Measurements from ENCODE around the gene SERPINA4. TPM values are rescaled to one million over a fixed set of nuclear protein-coding genes. Genes with fewer than 3 reads are reported as not detected.

SERPINA4 gene
- total RNA-seq, 1 experiment from 2014 or later: not detected

GRCh38 chr14:94572637-94573303 lies 11.5 kb downstream of the SERPINA4 start:
- no peaks in the 10 kb centered on the region for H3K4me1 Mint-ChIP-seq
- Histone ChIP-seq H3K18ac (ENCODE audit: insufficient read length, low read depth, low read length) (no peak overlapping the region), H3K23me2 (ENCODE audit: insufficient read length, low read depth, low read length, poor library complexity, severe bottlenecking) (no peaks in the 10 kb centered on the region), H4K91ac (ENCODE audit: insufficient read length, low read depth, low read length) (no peak overlapping the region), H2BK5ac (ENCODE audit: insufficient read length, low read length) (no peak overlapping the region), H3K9me3 (ENCODE audit: control insufficient read depth, low read depth, low read length) (no peaks in the 10 kb centered on the region), H3K14ac (ENCODE audit: insufficient read depth, low read length) (no peak overlapping the region), H3K56ac (ENCODE audit: insufficient read length, low read depth, low read length) (no peak overlapping the region), H4K20me1 (ENCODE audit: control insufficient read depth, insufficient read depth, insufficient read length) (no peaks in the 10 kb centered on the region), H3K27me3 (ENCODE audit: insufficient read depth, low read length) (no peaks in the 10 kb centered on the region), H3K79me2 (ENCODE audit: insufficient read depth, low read length) (no peaks in the 10 kb centered on the region), H4K8ac (replicated peaks; ENCODE audit: insufficient read length, low read depth, low read length) (no peak overlapping the region), H3K79me1 (ENCODE audit: insufficient read depth, low read depth, low read length, poor library complexity, severe bottlenecking) (no peaks in the 10 kb centered on the region), H2BK120ac (ENCODE audit: low read depth, low read length, poor library complexity, severe bottlenecking) (no peak overlapping the region), H2AFZ (ENCODE audit: low read length) (no peak overlapping the region), H2BK15ac (ENCODE audit: low read depth, low read length) (no peak overlapping the region), H3T11ph (ENCODE audit: low read length) (no peak overlapping the region), H3K9ac (ENCODE audit: extremely low read depth, insufficient read length, low read length) (no peak overlapping the region), H3K27ac (ENCODE audit: insufficient read length, low read depth, low read length) (no peak overlapping the region), H4K5ac (ENCODE audit: insufficient read length, low read depth, low read length) (no peak overlapping the region), H3K4me1 (ENCODE audit: insufficient read depth, low read length) (no peaks in the 10 kb centered on the region), H3K23ac (ENCODE audit: insufficient read length, low read depth, low read length) (no peak overlapping the region), H2BK12ac (ENCODE audit: insufficient read length, low read depth, low read length) (no peak overlapping the region), H2BK20ac (ENCODE audit: low read depth, low read length, poor library complexity, severe bottlenecking) (no peak overlapping the region), H3K4ac (ENCODE audit: low read depth, low read length) (no peak overlapping the region), H2AK5ac (ENCODE audit: insufficient read length, low read length) (no peak overlapping the region), H3K4me2 (ENCODE audit: insufficient read depth, insufficient read length, low read length) (no peak overlapping the region)
- H3K4me3 Mint-ChIP-seq: no peak overlapping the region
- WGBS (ENCODE audit: extremely low coverage, insufficient read length, low lambda C conversion rate): no CpG with 5 or more reads among the region's 7 CpGs
- DNase-seq: no peak
- H3K9me3 Mint-ChIP-seq: no peaks in the 10 kb centered on the region
- TF ChIP-seq CTCF (conservative IDR thresholded peaks at IDR 0.05): no peak
- no peaks in the 10 kb centered on the region for H3K36me3 Mint-ChIP-seq (ENCODE audit: insufficient read depth in 1 of 3, low read depth in 3 of 3)
- H3K27ac Mint-ChIP-seq: no peak overlapping the region; a peak in 1 of 7 replicates
- H3K27me3 Mint-ChIP-seq (ENCODE audit: low read depth): peaks cover 12% of the 10 kb centered on the region

Data from H9 (cell line).